CD14-positive monocyte (primary cell): Measurements from ENCODE around the gene CPN1. TPM values are rescaled to one million over a fixed set of nuclear protein-coding genes. Genes with fewer than 3 reads are reported as not detected.
"Not testable (repeated sequence)": the region's sequence is repeated elsewhere in the genome, so short reads cannot be mapped to it uniquely, and the experiment has no call there.

ENCODE experiments used
- DNase-seq, 3 donors: peaks; one replicate each; pipeline ENCODE4 v3.0.0-alpha.2; 2011 to 2022
- H2AFZ ChIP-seq: 2 replicates; pipeline ENCODE4 v1.6.0; 2012; ENCODE audit warnings: mild to moderate bottlenecking, low read depth, low read length, inconsistent platforms; ENCODE audit not compliant: insufficient read depth, poor library complexity, severe bottlenecking
- H3K27ac ChIP-seq, 2 donors: 1 replicate in 1 of 2; 2 replicates in 1 of 2; pipeline ENCODE4 v1.5.1; 2012 to 2013; ENCODE audit warnings: low read length in 2 of 2, control low read depth in 1 of 2, inconsistent platforms in 1 of 2, low read depth in 1 of 2, mild to moderate bottlenecking in 1 of 2
- H3K27me3 ChIP-seq, 2 donors: one replicate each; pipeline versions ENCODE4 v1.6.0 to v1.6.1; 2011 to 2013; ENCODE audit warnings: low read length in 2 of 2; ENCODE audit not compliant: control insufficient read depth in 2 of 2, insufficient read depth in 2 of 2
- H3K36me3 ChIP-seq, 2 donors: replicated peaks in 1 of 2; 1 replicate in 1 of 2; 2 replicates in 1 of 2; pipeline versions ENCODE4 v1.5.1 to v1.6.1; 2012 to 2013; ENCODE audit warnings: low read length in 2 of 2, control low read depth in 1 of 2, inconsistent platforms in 1 of 2, mild to moderate bottlenecking in 1 of 2; ENCODE audit not compliant: insufficient read depth in 2 of 2, control insufficient read depth in 1 of 2
- H3K4me1 ChIP-seq, 2 donors: 1 replicate in 1 of 2; 2 replicates in 1 of 2; pipeline versions ENCODE4 v1.5.1 to v1.6.1; 2012 to 2013; ENCODE audit warnings: low read length in 2 of 2, control low read depth in 1 of 2, inconsistent platforms in 1 of 2, mild to moderate bottlenecking in 1 of 2, moderate library complexity in 1 of 2; ENCODE audit not compliant: insufficient read depth in 2 of 2, control insufficient read depth in 1 of 2
- H3K4me2 ChIP-seq: replicated peaks from 2 replicates; pipeline ENCODE3; 2012; ENCODE audit warnings: low read length, moderate library complexity, mild to moderate bottlenecking; ENCODE audit not compliant: poor library complexity, severe bottlenecking; ENCODE audit errors: extremely low read depth
- H3K4me3 ChIP-seq, 3 experiments: fragments of 200-600 bp in 1 of 3; sonication (generic) in 1 of 3; replicated peaks in 1 of 3; 1 replicate in 2 of 3; 2 replicates in 1 of 3; pipeline ENCODE4 v1.5.1; 2011 to 2013; ENCODE audit warnings: low read length in 3 of 3, mild to moderate bottlenecking in 3 of 3, control low read depth in 2 of 3, low read depth in 2 of 3, inconsistent platforms in 1 of 3, moderate library complexity in 1 of 3
- H3K79me2 ChIP-seq: 2 replicates; pipeline ENCODE4 v1.6.0; 2012; ENCODE audit warnings: mild to moderate bottlenecking, control low read depth, inconsistent platforms, low read length, moderate library complexity; ENCODE audit not compliant: insufficient read depth
- H3K9ac ChIP-seq: 2 replicates; pipeline ENCODE4 v1.6.0; 2017; ENCODE audit warnings: low read length, mild to moderate bottlenecking; ENCODE audit not compliant: insufficient read depth, poor library complexity, severe bottlenecking
- H3K9me3 ChIP-seq, 2 donors: replicated peaks in 1 of 2; 1 replicate in 1 of 2; 2 replicates in 1 of 2; pipeline versions ENCODE4 v1.5.1 to v1.6.1; 2012 to 2013; ENCODE audit warnings: low read length in 2 of 2, control low read depth in 1 of 2; ENCODE audit not compliant: control insufficient read depth in 1 of 2, insufficient read depth in 1 of 2
- H4K20me1 ChIP-seq: 2 replicates; pipeline ENCODE4 v1.6.0; 2012; ENCODE audit warnings: mild to moderate bottlenecking, low read length, control low read depth, moderate library complexity; ENCODE audit not compliant: insufficient read depth
- H3K27ac Mint-ChIP-seq, 7 donors: one replicate each; pipeline ENCODE4 v1.8.0; 2020; ENCODE audit warnings: mild to moderate bottlenecking in 7 of 7, mixed read lengths in 7 of 7, moderate library complexity in 6 of 7, inconsistent platforms in 2 of 7
- H3K27me3 Mint-ChIP-seq, 3 donors: one replicate each; pipeline ENCODE4 v1.8.0; 2021 to 2022; ENCODE audit warnings: low read depth in 3 of 3, mild to moderate bottlenecking in 3 of 3, mixed read lengths in 3 of 3, moderate library complexity in 3 of 3, inconsistent platforms in 1 of 3
- H3K36me3 Mint-ChIP-seq, 2 donors: one replicate each; pipeline ENCODE4 v1.8.0; 2020; ENCODE audit warnings: mixed read lengths in 2 of 2, inconsistent platforms in 1 of 2, mild to moderate bottlenecking in 1 of 2
- H3K4me1 Mint-ChIP-seq: one replicate; pipeline ENCODE4 v1.8.0; 2020; ENCODE audit warnings: mild to moderate bottlenecking, mixed read lengths
- H3K4me3 Mint-ChIP-seq, 2 donors: one replicate each; pipeline ENCODE4 v1.8.0; 2020; ENCODE audit warnings: mild to moderate bottlenecking in 2 of 2, mixed read lengths in 2 of 2, moderate library complexity in 1 of 2
- H3K9me3 Mint-ChIP-seq, 7 donors: one replicate each; pipeline ENCODE4 v1.8.0; 2020 to 2022; ENCODE audit warnings: mixed read lengths in 7 of 7, mild to moderate bottlenecking in 6 of 7, moderate library complexity in 6 of 7, inconsistent platforms in 2 of 7
- WGBS: methylation state at CpG from one replicate; pipeline ENCODE4 v1.1.5; 2013; ENCODE audit warnings: missing lambda C conversion rate; ENCODE audit not compliant: insufficient coverage; 5-methylcytosine and 5-hydroxymethylcytosine counted together
- intact Hi-C, 2 donors: fragments of 100-400 bp; cut with micrococcal nuclease; formaldehyde crosslinking; loops; one replicate each; pipeline versions ENCODE4 v1.15.0 to v1.15.1; 2023
- polyA plus RNA-seq, 3 donors: library from polyadenylated mRNA; depleted of rRNA in 1 of 3; unstranded in 2 of 3; stranded (reverse) in 1 of 3; fragments of 300-500 nt in 2 of 3; fragments of >200 nt in 1 of 3; fragmentation: Illumina TruSeq in 2 of 3; gene quantifications; 1 replicate in 2 of 3; 2 replicates in 1 of 3; pipeline ENCODE4 v1.2.3, GENCODE V29; 2012 to 2021
- TF ChIP-seq, protein P1 (sequence below): fragments of 200-600 bp; IDR thresholded peaks from one replicate; pipeline ENCODE4 v1.8.0; 2022; ENCODE audit warnings: antibody characterized with exemption, mild to moderate bottlenecking

Gene CPN1
- polyA plus RNA-seq, 3 donors, result not detected

GRCh38 chr10:100089241-100089640, 7.6 kb upstream of the CPN1 start:
- DNase-seq, result no peak
- H3K36me3 Mint-ChIP-seq, result no peaks in the 10 kb centered on the region
- no peaks in the 10 kb centered on the region for H3K36me3 ChIP-seq
- H3K27me3 ChIP-seq, result peaks cover 0 to 8% of the 10 kb centered on the region in 2 donors
- intact Hi-C loops, result no loop called here
- no peaks in the 10 kb centered on the region for H3K4me1 ChIP-seq
- no peak overlapping the region for H2AFZ ChIP-seq
- H3K27me3 Mint-ChIP-seq, result peaks cover 12 to 15% (median 14%) of the 10 kb centered on the region in 3 donors
- TF ChIP-seq, protein P1, sequence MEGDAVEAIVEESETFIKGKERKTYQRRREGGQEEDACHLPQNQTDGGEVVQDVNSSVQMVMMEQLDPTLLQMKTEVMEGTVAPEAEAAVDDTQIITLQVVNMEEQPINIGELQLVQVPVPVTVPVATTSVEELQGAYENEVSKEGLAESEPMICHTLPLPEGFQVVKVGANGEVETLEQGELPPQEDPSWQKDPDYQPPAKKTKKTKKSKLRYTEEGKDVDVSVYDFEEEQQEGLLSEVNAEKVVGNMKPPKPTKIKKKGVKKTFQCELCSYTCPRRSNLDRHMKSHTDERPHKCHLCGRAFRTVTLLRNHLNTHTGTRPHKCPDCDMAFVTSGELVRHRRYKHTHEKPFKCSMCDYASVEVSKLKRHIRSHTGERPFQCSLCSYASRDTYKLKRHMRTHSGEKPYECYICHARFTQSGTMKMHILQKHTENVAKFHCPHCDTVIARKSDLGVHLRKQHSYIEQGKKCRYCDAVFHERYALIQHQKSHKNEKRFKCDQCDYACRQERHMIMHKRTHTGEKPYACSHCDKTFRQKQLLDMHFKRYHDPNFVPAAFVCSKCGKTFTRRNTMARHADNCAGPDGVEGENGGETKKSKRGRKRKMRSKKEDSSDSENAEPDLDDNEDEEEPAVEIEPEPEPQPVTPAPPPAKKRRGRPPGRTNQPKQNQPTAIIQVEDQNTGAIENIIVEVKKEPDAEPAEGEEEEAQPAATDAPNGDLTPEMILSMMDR, result no peak
- H4K20me1 ChIP-seq, result no peaks in the 10 kb centered on the region
- H3K4me2 ChIP-seq, result no peak overlapping the region
- H3K4me3 ChIP-seq, result no peak overlapping the region
- peaks cover 0 to 5% (median 0%) of the 10 kb centered on the region in 7 donors for H3K9me3 Mint-ChIP-seq
- H3K9me3 ChIP-seq, result no peaks in the 10 kb centered on the region
- H3K4me1 Mint-ChIP-seq, result no peaks in the 10 kb centered on the region
- H3K27ac Mint-ChIP-seq, result no peak overlapping the region
- H3K4me3 Mint-ChIP-seq, result no peak overlapping the region
- no peak overlapping the region for H3K27ac ChIP-seq
- no peak overlapping the region for H3K9ac ChIP-seq
- 92% methylated on average over 4 of the region's 6 CpGs for WGBS
- H3K79me2 ChIP-seq, result no peaks in the 10 kb centered on the region

- H3K27me3 Mint-ChIP-seq, result peaks cover 14 to 15% (median 15%) of the 10 kb centered on the region in 3 donors
- H3K36me3 ChIP-seq, H3K4me1 ChIP-seq, H4K20me1 ChIP-seq, H3K27ac Mint-ChIP-seq, H3K4me2 ChIP-seq, H3K4me3 Mint-ChIP-seq, H3K79me2 ChIP-seq, H2AFZ ChIP-seq, H3K4me3 ChIP-seq, H3K36me3 Mint-ChIP-seq, DNase-seq, H3K9me3 ChIP-seq, H3K9ac ChIP-seq, H3K27ac ChIP-seq, intact Hi-C loops, H3K4me1 Mint-ChIP-seq, H3K27me3 ChIP-seq, H3K9me3 Mint-ChIP-seq: not testable (repeated sequence)
- WGBS, result 88% methylated on average over 4 of the region's 5 CpGs
Observed at GRCh38 chr10:100086708-100087107, 5.0 kb upstream of the CPN1 start.
